ENCODE measurements around the gene FZR1. TPM values are rescaled to one million over a fixed set of nuclear protein-coding genes. Genes with fewer than 3 reads are reported as not detected.
A peak's percentile ranks its signal among the peaks of the same experiment; 100 is the strongest.

Gene FZR1
- total RNA-seq, 6 donors from 2014 or later, result 19.9 to 110 (median 37.5) TPM

GRCh38 chr19:3515891-3516422 lies 9.8 kb downstream of the FZR1 start:
- no peaks in the 10 kb centered on the region for H3K9me3 ChIP-seq
- ATAC-seq (ENCODE audit: low FRiP score in 2 of 2) (no peak), DNase-seq (peak in 1 of 2 donors; percentile 32)
- H3K4me1 ChIP-seq, result peaks cover 6 to 26% (median 10%) of the 10 kb centered on the region in 4 donors
- H3K36me3 ChIP-seq, result peaks cover 0 to 20% (median 11%) of the 10 kb centered on the region in 4 donors
- no peaks in the 10 kb centered on the region for H3K27me3 ChIP-seq
- WGBS, 2 donors, result 80 to 84% methylated on average over 15 of the region's 15 CpGs
- no peak overlapping the region for H3K4me3 ChIP-seq
- TF ChIP-seq CTCF (IDR thresholded peaks at IDR 0.05) (no peak), POLR2AphosphoS5 (IDR thresholded peaks at IDR 0.05) (no peak), POLR2A (IDR thresholded peaks at IDR 0.05) (no peak)
- H3K27ac ChIP-seq, result no peak overlapping the region

- Histone ChIP-seq H3K36me3 (peaks cover 0 to 20% (median 10%) of the 10 kb centered on the region in 4 donors), H3K9me3 (no peaks in the 10 kb centered on the region), H3K27me3 (no peaks in the 10 kb centered on the region), H3K4me1 (peaks cover 6 to 26% (median 10%) of the 10 kb centered on the region in 4 donors), H3K4me3 (no peak overlapping the region), H3K27ac (no peak overlapping the region)
- WGBS, 2 donors, result 73 to 83% methylated on average over 3 to 12 of the region's 15 CpGs
- peak in 1 of 2 donors; percentile 56 for DNase-seq
- no peak for TF ChIP-seq POLR2A (IDR thresholded peaks at IDR 0.05)
- no peak for TF ChIP-seq CTCF (IDR thresholded peaks at IDR 0.05)
- TF ChIP-seq EP300 (IDR thresholded peaks at IDR 0.05), result no peak
- no peak for TF ChIP-seq POLR2AphosphoS5 (IDR thresholded peaks at IDR 0.05)
- no peak for ATAC-seq (ENCODE audit: low FRiP score in 2 of 2)
Observed at GRCh38 chr19:3516675-3517207, 10.6 kb downstream of the FZR1 start.

- H3K4me1 ChIP-seq, result peaks cover 6 to 21% (median 10%) of the 10 kb centered on the region in 4 donors
- 81 to 83% methylated on average over 2 of the region's 2 CpGs for WGBS, 2 donors
- no peak for ATAC-seq (ENCODE audit: low FRiP score in 2 of 2)
- TF ChIP-seq POLR2A (IDR thresholded peaks at IDR 0.05), result no peak
- TF ChIP-seq POLR2AphosphoS5 (IDR thresholded peaks at IDR 0.05), result no peak
- no peak for TF ChIP-seq CTCF (IDR thresholded peaks at IDR 0.05)
- TF ChIP-seq EP300 (IDR thresholded peaks at IDR 0.05), result no peak
- peaks cover 0 to 27% (median 15%) of the 10 kb centered on the region in 4 donors for H3K36me3 ChIP-seq
- H3K27me3 ChIP-seq, result no peaks in the 10 kb centered on the region
- no peaks in the 10 kb centered on the region for H3K9me3 ChIP-seq
- H3K27ac ChIP-seq, result no peak overlapping the region
- DNase-seq, result no peak
- H3K4me3 ChIP-seq, result no peak overlapping the region
Observed at GRCh38 chr19:3517638-3518037, 11.5 kb downstream of the FZR1 start.

GRCh38 chr19:3518255-3518654 lies 12.1 kb downstream of the FZR1 start:
- Histone ChIP-seq H3K4me1 (peaks cover 6 to 15% (median 10%) of the 10 kb centered on the region in 4 donors), H3K27me3 (no peaks in the 10 kb centered on the region), H3K9me3 (no peaks in the 10 kb centered on the region), H3K27ac (no peak overlapping the region), H3K36me3 (peaks cover 3 to 32% (median 19%) of the 10 kb centered on the region in 4 donors), H3K4me3 (no peak overlapping the region)
- 86 to 95% methylated on average over 9 to 10 of the region's 10 CpGs for WGBS, 2 donors
- DNase-seq, result peak in 1 of 2 donors; percentile 43
- no peak for ATAC-seq (ENCODE audit: low FRiP score in 2 of 2)
- TF ChIP-seq POLR2A (IDR thresholded peaks at IDR 0.05) (no peak), POLR2AphosphoS5 (IDR thresholded peaks at IDR 0.05) (no peak), CTCF (IDR thresholded peaks at IDR 0.05) (no peak), EP300 (IDR thresholded peaks at IDR 0.05) (no peak)

- DNase-seq, result no peak
- Histone ChIP-seq H3K4me1 (peaks cover 6 to 15% (median 10%) of the 10 kb centered on the region in 4 donors), H3K27me3 (no peaks in the 10 kb centered on the region), H3K4me3 (no peak overlapping the region), H3K27ac (no peak overlapping the region), H3K36me3 (peaks cover 3 to 36% (median 23%) of the 10 kb centered on the region in 4 donors), H3K9me3 (no peaks in the 10 kb centered on the region)
- ATAC-seq (ENCODE audit: low FRiP score in 2 of 2), result no peak
- TF ChIP-seq POLR2AphosphoS5 (IDR thresholded peaks at IDR 0.05) (no peak), CTCF (IDR thresholded peaks at IDR 0.05) (no peak), POLR2A (IDR thresholded peaks at IDR 0.05) (no peak), EP300 (IDR thresholded peaks at IDR 0.05) (no peak)
- WGBS, 2 donors, result 86 to 97% methylated on average over 2 of the region's 2 CpGs
Observed at GRCh38 chr19:3518659-3519058, 12.5 kb downstream of the FZR1 start.
